Stomach smooth muscle (tissue), 2 donors: ENCODE measurements around the gene DPH2.

Experiments used
- H3K27ac ChIP-seq: one replicate; pipeline ENCODE4 v1.7.0; 2013; ENCODE audit warnings: mild to moderate bottlenecking, low read length, inconsistent platforms
- H3K27me3 ChIP-seq, 2 donors: one replicate each; pipeline ENCODE4 v1.7.0; 2013; ENCODE audit warnings: low read length in 2 of 2; ENCODE audit not compliant: insufficient read depth in 2 of 2, control insufficient read depth in 1 of 2
- H3K36me3 ChIP-seq, 2 donors: one replicate each; pipeline ENCODE4 v1.7.0; 2013; ENCODE audit warnings: low read length in 2 of 2; ENCODE audit not compliant: control insufficient read depth in 2 of 2, insufficient read depth in 2 of 2
- H3K4me1 ChIP-seq: one replicate; pipeline ENCODE4 v1.7.0; 2013; ENCODE audit warnings: low read length; ENCODE audit not compliant: control insufficient read depth, insufficient read depth
- H3K4me3 ChIP-seq, 2 donors: one replicate each; pipeline ENCODE4 v1.7.0; 2013; ENCODE audit warnings: low read length in 2 of 2
- H3K9ac ChIP-seq, 2 donors: one replicate each; pipeline ENCODE4 v1.7.0; 2013; ENCODE audit warnings: low read length in 2 of 2, mild to moderate bottlenecking in 1 of 2
- H3K9me3 ChIP-seq, 2 donors: one replicate each; pipeline ENCODE4 v1.7.0; 2013; ENCODE audit warnings: low read length in 2 of 2; ENCODE audit not compliant: control insufficient read depth in 2 of 2
- donor health status: healthy.
- donor health status: Pancreatic carcinoma.

DPH2 gene

GRCh38 chr1:44021156-44021555 is 51.3 kb downstream of the DPH2 start:
- Histone ChIP-seq H3K27me3 (no peaks in the 10 kb centered on the region), H3K36me3 (peaks cover 0 to 3% of the 10 kb centered on the region in 2 donors), H3K27ac (no peak overlapping the region), H3K9me3 (no peaks in the 10 kb centered on the region), H3K9ac (no peak overlapping the region), H3K4me3 (no peak overlapping the region), H3K4me1 (no peaks in the 10 kb centered on the region)

- Histone ChIP-seq H3K27ac (no peak overlapping the region), H3K36me3 (peaks cover 0 to 3% of the 10 kb centered on the region in 2 donors), H3K9ac (no peak overlapping the region), H3K4me3 (no peak overlapping the region), H3K4me1 (no peaks in the 10 kb centered on the region), H3K9me3 (no peaks in the 10 kb centered on the region), H3K27me3 (no peaks in the 10 kb centered on the region)
These were observed 51.9 kb downstream of the DPH2 start for GRCh38 chr1:44021581-44022321.
